Esophagus squamous epithelium (tissue), 5 donors: Measurements from ENCODE around the gene FAM241A. TPM values are rescaled to one million over a fixed set of nuclear protein-coding genes. Genes with fewer than 3 reads are reported as not detected.
A peak's percentile ranks its signal among the peaks of the same experiment; 100 is the strongest.
"Not testable (repeated sequence)": the region's sequence is repeated elsewhere in the genome, so short reads cannot be mapped to it uniquely, and the experiment has no call there.

ENCODE experiments used
- DNase-seq: peaks from one replicate; lab custom pipeline; 2025; lab: John Stamatoyannopoulos, UW
- H3K27ac ChIP-seq, 4 donors: fragments of 200-600 bp; sonication (generic); one replicate each; pipeline ENCODE4 v1.5.1; 2016 to 2019; ENCODE audit warnings: mild to moderate bottlenecking in 1 of 4
- H3K27me3 ChIP-seq, 4 donors: fragments of 200-600 bp; sonication (generic); 1 replicate in 3 of 4; 2 replicates in 1 of 4; pipeline versions ENCODE4 v1.5.1 to v1.6.0; 2017 to 2021; ENCODE audit warnings: antibody characterized with exemption in 1 of 4
- H3K36me3 ChIP-seq, 3 donors: fragments of 200-600 bp; sonication (generic); one replicate each; pipeline ENCODE4 v1.5.1; 2016 to 2019
- H3K4me1 ChIP-seq, 3 donors: fragments of 200-600 bp; sonication (generic); one replicate each; pipeline ENCODE4 v1.5.1; 2017 to 2019
- H3K4me3 ChIP-seq, 4 donors: fragments of 200-600 bp; sonication (generic); 1 replicate in 3 of 4; 2 replicates in 1 of 4; pipeline ENCODE4 v1.5.1; 2016 to 2019; ENCODE audit warnings: mild to moderate bottlenecking in 2 of 4, moderate library complexity in 1 of 4
- H3K9me3 ChIP-seq, 3 donors: fragments of 200-600 bp; sonication (generic); one replicate each; pipeline ENCODE4 v1.5.1; 2016 to 2019
- CTCF ChIP-seq, 6 experiments: fragments of 450-650 bp in 4 of 6; fragments of 200-600 bp in 2 of 6; sonication (generic) in 2 of 6; IDR thresholded peaks; one replicate each; pipeline ENCODE4 v1.5.1; 2016 to 2019; ENCODE audit warnings: antibody characterized with exemption in 6 of 6, mild to moderate bottlenecking in 4 of 6, moderate library complexity in 4 of 6
- POLR2A ChIP-seq, 4 donors: fragments of 450-650 bp; IDR thresholded peaks; one replicate each; pipeline ENCODE4 v1.6.1; 2017; ENCODE audit warnings: antibody characterized with exemption in 4 of 4, mild to moderate bottlenecking in 4 of 4, moderate library complexity in 3 of 4
- WGBS, 2 donors: methylation state at CpG; one replicate each; pipeline ENCODE4 v1.1.5; 2018; 5-methylcytosine and 5-hydroxymethylcytosine counted together
- intact Hi-C: fragments of 100-400 bp; cut with DNase I; formaldehyde crosslinking; loops from one replicate; pipeline ENCODE4 v1.15.0; 2022
- total RNA-seq, 4 donors: library from RNA; depleted of rRNA; stranded (reverse); fragments of >200 nt; gene quantifications; one replicate each; pipeline ENCODE4 v1.1.0, GENCODE V29; 2016
- donor health status: DM: yes; HTN: yes; CAD: no.

Gene FAM241A
- total RNA-seq, 4 donors from 2014 or later, result 1.3 to 4.7 (median 4.0) TPM

GRCh38 chr4:112105201-112105969 is 39.9 kb upstream of the FAM241A start:
- no peak for DNase-seq
- Histone ChIP-seq H3K4me1 (peaks cover 0 to 16% (median 10%) of the 10 kb centered on the region in 3 donors), H3K9me3 (no peaks in the 10 kb centered on the region), H3K36me3 (no peaks in the 10 kb centered on the region), H3K27ac (no peak overlapping the region), H3K27me3 (no peaks in the 10 kb centered on the region), H3K4me3 (no peak overlapping the region)
- 81% methylated on average over 2 of the region's 2 CpGs for WGBS, 2 donors
- intact Hi-C loops, result no loop called here
- TF ChIP-seq CTCF (IDR thresholded peaks at IDR 0.05) (no peak), POLR2A (IDR thresholded peaks at IDR 0.05) (no peak)

- H3K4me1 ChIP-seq, result peaks cover 0 to 45% (median 19%) of the 10 kb centered on the region in 3 donors
- peak overlapping the region in 1 of 4 donors; percentile 28 for H3K4me3 ChIP-seq
- intact Hi-C loops, result no loop called here
- 38 to 42% methylated on average over 3 of the region's 3 CpGs for WGBS, 2 donors
- no peak for DNase-seq
- peak overlapping the region; percentile 1 to 69 (median 46) for H3K27ac ChIP-seq
- H3K27me3 ChIP-seq, result no peaks in the 10 kb centered on the region
- H3K36me3 ChIP-seq, result no peaks in the 10 kb centered on the region
- H3K9me3 ChIP-seq, result no peaks in the 10 kb centered on the region
- TF ChIP-seq CTCF (IDR thresholded peaks at IDR 0.05), result no peak
- no peak for TF ChIP-seq POLR2A (IDR thresholded peaks at IDR 0.05)
Measured at GRCh38 chr4:112109360-112110058, 35.7 kb upstream of the FAM241A start.

- Histone ChIP-seq H3K27me3 (no peaks in the 10 kb centered on the region), H3K4me3 (no peak overlapping the region), H3K4me1 (peaks cover 0 to 45% (median 19%) of the 10 kb centered on the region in 3 donors), H3K36me3 (no peaks in the 10 kb centered on the region), H3K27ac (peak overlapping the region; percentile 1 to 69 (median 46)), H3K9me3 (no peaks in the 10 kb centered on the region)
- 67 to 82% methylated on average over 1 of the region's 1 CpG for WGBS, 2 donors
- DNase-seq, result no peak
- no peak for TF ChIP-seq CTCF (IDR thresholded peaks at IDR 0.05)
- TF ChIP-seq POLR2A (IDR thresholded peaks at IDR 0.05), result no peak
- intact Hi-C loops, result no loop called here
Measured at GRCh38 chr4:112110059-112110425, 35.2 kb upstream of the FAM241A start.

GRCh38 chr4:112111306-112111705 is 33.9 kb upstream of the FAM241A start:
- Histone ChIP-seq H3K4me1 (peaks cover 0 to 45% (median 19%) of the 10 kb centered on the region in 3 donors), H3K27me3 (no peaks in the 10 kb centered on the region), H3K27ac (no peak overlapping the region), H3K9me3 (no peaks in the 10 kb centered on the region), H3K36me3 (no peaks in the 10 kb centered on the region), H3K4me3 (no peak overlapping the region)
- intact Hi-C loops, result no loop called here
- TF ChIP-seq CTCF (IDR thresholded peaks at IDR 0.05) (no peak), POLR2A (IDR thresholded peaks at IDR 0.05) (no peak)
- 53 to 73% methylated on average over 1 of the region's 1 CpG for WGBS, 2 donors
- DNase-seq, result no peak

- H3K36me3 ChIP-seq, H3K4me3 ChIP-seq, DNase-seq, H3K9me3 ChIP-seq, H3K27me3 ChIP-seq, intact Hi-C loops: not testable (repeated sequence)
- 77 to 93% methylated on average over 7 of the region's 7 CpGs for WGBS, 2 donors
- Histone ChIP-seq H3K27ac (peak overlapping the region in 1 of 4 donors; percentile 74), H3K4me1 (peaks cover 0 to 45% (median 19%) of the 10 kb centered on the region in 3 donors)
Measured at GRCh38 chr4:112112095-112112494, 33.2 kb upstream of the FAM241A start.
